Stimulated activated CD4-positive, alpha-beta T cell treated with anti-CD3 and anti-CD28 coated beads, Interleukin-2, amount 100 ng/mL, for 48 hours (primary cell): ENCODE measurements around the gene C1S.
"Not testable (repeated sequence)": the region's sequence is repeated elsewhere in the genome, so short reads cannot be mapped to it uniquely, and the experiment has no call there.

ENCODE experiments used
- DNase-seq, 2 donors: peaks; one replicate each; pipeline ENCODE4 v3.0.0-alpha.2; 2020

Gene C1S

GRCh38 chr12:7060353-7060954 is at the start of gene C1S:
TSS of gene C1S (plus strand) at chr12:7060718. CDS start at chr12:7061913, 1,195 bp downstream.
- no peak for DNase-seq

DNA sequence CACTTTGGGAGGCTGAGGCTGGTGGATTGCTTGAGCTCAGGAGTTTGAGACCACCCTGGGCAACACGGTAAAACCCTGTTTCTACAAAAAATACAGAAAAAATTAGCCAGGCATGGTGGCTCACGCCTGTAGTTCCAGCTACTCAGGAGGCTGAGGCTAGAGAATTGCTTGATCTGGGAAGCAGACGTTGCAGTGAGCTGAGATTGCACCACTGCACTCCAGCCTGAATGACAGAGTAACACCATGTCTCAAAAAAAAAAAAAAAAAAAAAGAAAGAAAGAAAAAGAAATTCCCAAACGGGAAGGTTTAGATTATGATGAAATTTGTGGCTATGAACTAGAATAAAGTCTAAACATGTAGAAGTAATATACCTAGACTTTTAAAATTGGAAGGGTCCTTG is 49.1 kb upstream of the C1S start:
- DNase-seq: not testable (repeated sequence)

DNA sequence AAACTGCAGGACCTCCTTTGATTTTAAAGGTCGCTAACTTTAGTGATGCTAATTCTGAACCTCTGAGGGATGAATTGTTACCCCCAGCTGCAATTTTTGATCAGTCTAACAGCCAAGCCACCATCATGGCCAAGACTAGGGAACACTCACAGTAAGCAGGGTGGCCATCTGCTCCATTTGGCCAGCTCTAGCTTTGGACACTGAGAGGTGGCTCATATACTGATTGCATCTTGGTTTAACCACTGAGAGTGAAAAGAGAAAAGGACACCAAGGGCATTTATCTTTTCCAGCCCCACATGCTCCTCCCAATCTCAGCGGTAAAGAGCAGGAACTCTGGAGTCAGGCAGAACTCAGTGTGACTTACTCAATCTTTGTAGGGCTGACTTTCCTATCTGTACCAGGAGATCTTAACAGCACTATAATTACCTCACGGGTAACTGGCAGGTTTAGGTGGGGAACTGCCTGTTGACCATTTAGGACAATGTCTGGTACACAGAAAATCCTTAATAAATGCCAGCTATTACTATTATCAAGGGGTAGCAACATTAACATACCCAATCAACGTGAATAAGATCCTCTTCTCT is 48.4 kb upstream of the C1S start:
- DNase-seq: no peak

- no peak for DNase-seq
Observed at GRCh38 chr12:7013101-7013500, 47.4 kb upstream of the C1S start.

GRCh38 chr12:7015555-7016370 is 44.8 kb upstream of the C1S start:
- no peak for DNase-seq

- DNase-seq: no peak
Observed at GRCh38 chr12:7016958-7017571, 43.5 kb upstream of the C1S start.

DNA sequence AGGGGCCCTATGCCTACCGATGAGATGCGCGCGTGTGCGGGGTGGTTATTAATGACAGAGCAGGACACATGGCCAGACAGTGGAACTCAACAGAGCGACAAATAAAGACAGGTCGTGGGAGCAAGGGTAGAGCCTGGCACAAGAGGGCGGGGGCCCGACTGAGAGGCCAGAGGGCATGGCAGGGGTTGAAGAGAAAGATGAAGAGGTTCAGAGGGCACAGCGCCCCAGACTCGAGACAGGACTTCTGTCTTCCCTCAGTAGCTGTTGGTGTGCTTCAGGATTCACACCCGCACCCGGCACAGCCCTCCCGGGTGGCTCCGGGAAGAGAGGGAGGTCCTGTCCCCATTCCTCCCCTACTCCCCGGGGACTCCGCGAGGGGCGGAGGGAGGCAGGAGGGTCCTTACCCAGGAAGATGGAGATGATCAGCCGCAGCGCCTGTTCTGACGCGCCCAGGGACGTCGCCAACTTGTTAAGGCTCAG is 42.6 kb upstream of the C1S start:
- DNase-seq: no peak

- peak; percentile 94 to 95 for DNase-seq
Observed at GRCh38 chr12:7018350-7019042, 42.0 kb upstream of the C1S start, which contains the start of gene LPCAT3. TSS of gene LPCAT3 (minus strand) at chr12:7018476. CDS start at chr12:7018424, 52 bp downstream.

DNA sequence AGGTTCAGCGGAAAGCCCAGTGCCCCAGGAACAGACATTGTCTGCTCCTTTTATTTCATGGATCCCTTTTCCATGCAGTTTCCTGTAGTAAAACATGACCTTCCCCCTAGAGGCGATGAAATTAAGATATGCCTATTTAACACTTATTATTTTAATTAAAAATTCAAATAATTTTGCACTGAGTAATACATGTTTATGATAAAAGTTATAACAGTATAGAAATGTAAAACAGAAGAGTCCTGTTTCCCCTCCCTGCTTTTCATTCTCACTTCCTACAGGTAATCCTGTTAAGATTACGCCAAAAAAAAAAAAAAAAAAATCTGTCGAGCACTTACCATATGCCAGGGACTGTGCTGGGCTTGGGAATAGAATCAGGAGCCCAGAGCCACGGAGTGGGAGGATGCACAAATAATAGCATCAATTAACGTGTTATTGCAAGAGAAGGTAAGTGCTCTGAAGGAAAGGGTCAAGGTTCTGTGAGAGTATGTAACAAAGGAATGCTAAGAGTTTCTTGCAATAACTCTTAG is 41.4 kb upstream of the C1S start:
- DNase-seq: no peak

- DNase-seq: no peak
Observed at GRCh38 chr12:7021956-7022355, 38.6 kb upstream of the C1S start.

DNA sequence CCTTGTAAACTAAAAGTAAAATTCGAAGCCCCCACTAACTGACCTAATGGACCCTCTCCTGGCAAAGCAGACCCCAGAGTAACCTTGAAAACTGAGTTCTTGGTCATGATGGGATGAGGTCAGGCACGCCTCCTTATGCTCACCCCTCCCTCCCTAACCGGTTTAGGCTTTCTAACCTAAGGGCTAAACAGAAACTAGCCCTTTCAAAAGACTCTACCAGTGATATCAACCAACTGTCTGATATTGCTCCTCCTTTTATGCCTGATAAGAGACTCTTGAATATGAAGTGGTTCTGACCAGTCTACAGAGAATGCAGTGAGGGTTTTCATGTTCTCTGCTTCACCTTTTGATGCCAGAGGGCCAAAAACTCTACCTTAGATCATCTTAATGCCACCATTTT is 37.4 kb upstream of the C1S start:
- DNase-seq: no peak

- no peak for DNase-seq
Observed at GRCh38 chr12:7026854-7027253, 33.7 kb upstream of the C1S start.

DNA sequence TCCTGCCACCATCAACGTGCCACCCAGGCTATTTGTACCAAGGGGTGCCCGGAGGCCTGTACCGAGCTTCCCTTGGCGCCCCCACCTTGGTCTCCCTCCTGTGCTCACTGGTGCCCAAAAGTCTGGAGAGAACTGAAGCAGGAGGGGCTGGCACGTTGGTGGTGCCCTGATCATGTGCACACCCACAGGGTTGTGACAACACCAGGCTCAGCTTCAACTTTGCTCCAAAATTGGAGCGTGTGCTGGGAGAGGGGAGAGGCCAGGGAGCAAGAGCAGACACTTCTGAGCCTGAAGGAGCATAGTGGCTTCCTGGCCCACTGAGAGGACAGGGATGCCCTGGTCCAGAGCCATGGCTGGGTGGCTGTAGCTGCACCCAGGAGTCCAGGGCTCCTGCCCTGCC is 29.2 kb upstream of the C1S start:
- DNase-seq: no peak

DNA sequence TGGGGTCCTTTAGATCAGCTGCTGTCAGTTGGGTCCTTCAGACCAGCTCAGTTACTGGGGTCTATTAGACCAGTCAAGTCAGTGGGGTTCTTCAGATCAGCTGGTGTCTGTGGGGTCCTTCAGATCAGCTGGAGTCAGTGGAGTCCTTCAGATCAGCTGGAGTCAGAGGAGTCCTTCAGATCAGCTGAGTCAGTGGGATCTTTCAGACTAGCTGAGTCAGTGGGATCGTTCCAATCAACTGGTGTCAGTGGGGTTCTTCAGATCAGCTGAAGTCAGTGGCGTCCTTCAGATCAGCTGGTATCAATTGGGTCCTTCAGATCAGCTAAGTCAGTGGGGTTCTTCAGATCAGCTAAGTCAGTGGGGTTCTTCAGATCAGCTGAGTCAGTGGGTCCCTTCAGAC is 27.5 kb upstream of the C1S start:
- DNase-seq: no peak

DNA sequence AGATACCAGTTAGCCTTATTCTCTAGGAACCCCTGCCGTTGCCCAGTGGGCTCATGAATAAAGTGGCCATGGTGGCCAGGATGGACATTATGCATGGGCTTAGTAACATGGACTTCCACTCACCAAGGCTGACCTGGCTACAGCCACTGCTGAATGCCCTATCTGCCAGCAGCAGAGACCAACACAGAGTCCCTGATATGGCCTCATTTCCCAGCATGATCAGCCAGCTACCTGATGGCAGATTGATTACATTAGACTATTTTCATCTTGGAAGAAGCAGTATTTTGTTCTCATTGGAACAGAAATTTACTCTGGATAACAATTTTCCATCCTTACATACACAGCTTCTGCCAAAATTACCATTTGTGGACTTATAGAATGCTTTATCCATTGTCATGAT is 26.1 kb upstream of the C1S start:
- no peak for DNase-seq

GRCh38 chr12:7035463-7035862 is 25.1 kb upstream of the C1S start:
- DNase-seq: no peak

DNA sequence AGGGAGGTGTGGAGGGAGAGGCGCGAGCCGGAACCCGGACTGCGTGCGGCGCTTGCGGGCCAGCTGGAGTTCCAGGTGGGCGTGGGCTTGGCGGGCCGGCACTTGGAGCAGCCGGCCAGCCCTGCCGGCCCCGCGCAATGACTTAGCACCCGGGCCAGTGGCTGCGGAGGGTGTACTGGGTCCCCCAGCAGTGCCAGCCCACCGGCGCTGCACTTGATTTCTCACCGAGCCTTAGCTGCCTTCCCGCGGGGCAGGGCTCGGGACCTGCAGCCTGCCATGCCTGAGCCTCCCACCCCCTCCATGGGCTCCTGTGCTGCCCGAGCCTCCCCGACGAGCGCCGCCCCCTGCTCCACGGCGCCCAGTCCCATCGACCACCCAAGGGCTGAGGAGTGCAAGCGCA is 23.1 kb upstream of the C1S start:
- DNase-seq: not testable (repeated sequence)

- DNase-seq: no peak
Observed at GRCh38 chr12:7038591-7038990, 21.9 kb upstream of the C1S start.

GRCh38 chr12:7039403-7039802 is 21.1 kb upstream of the C1S start:
- DNase-seq: no peak

GRCh38 chr12:7042842-7043241 is 17.7 kb upstream of the C1S start:
- DNase-seq: no peak

- no peak for DNase-seq
Observed at GRCh38 chr12:7045913-7046312, 14.6 kb upstream of the C1S start.

DNA sequence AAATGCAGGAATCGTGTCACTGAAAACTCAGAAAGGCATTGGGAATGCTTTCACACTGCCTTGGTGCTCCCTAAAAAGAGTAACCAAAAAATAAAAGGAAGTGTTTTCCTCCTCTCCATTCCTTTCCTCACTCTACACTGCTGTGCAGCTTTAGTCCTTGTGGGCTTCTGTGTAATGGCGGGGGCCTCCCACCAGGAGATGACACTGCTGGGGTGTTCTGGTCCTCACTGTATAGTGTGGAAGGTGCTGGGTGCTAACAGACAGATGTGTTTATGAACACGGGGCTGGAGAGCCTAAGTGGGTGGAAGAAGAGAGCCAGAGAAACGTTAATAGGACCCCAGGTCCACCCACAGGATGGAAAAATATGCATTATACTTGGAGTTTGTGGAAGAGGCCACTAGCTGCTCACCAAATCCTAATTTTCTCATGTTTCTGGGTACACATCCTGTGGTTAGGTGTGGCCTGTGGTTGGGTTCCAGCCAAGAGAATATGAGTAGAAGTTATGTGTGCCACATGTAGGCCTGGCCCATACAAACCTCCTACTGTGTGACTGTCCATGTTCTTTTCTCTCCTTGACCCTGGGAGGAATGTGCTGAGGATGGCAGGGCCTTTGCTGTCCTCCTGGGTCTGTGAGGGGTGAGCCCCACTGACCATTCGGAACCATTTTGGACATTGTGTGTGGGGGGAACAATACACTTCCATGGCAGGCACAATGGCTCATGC is 14.0 kb upstream of the C1S start:
- no peak for DNase-seq
